ENCODE measurements around the gene HNRNPA0.

The HNRNPA0 gene

GRCh38 chr5:137700282-137700680 is 53.9 kb downstream of the HNRNPA0 start:
- no peak for TF ChIP-seq EZH2phosphoT487 (conservative IDR thresholded peaks at IDR 0.05; ENCODE audit: low read length)
- no peaks in the 10 kb centered on the region for H3K36me3 ChIP-seq (ENCODE audit: low read length)
- H3K27ac ChIP-seq (ENCODE audit: low read depth, low read length): no peak overlapping the region
- H3K79me2 ChIP-seq (ENCODE audit: insufficient read depth, low read length): no peaks in the 10 kb centered on the region
- H4K20me1 ChIP-seq (ENCODE audit: low read depth, low read length): no peaks in the 10 kb centered on the region
- H3K9me2 ChIP-seq (replicated peaks; ENCODE audit: insufficient read depth, low read length): no peaks in the 10 kb centered on the region
- H3K4me3 ChIP-seq (ENCODE audit: insufficient read depth, low read length, poor library complexity, severe bottlenecking): no peak overlapping the region
- no peaks in the 10 kb centered on the region for H3K27me3 ChIP-seq (ENCODE audit: low read length)
- no peak overlapping the region for H3K4me2 ChIP-seq (ENCODE audit: low read depth, low read length, poor library complexity, severe bottlenecking)
- H3F3A ChIP-seq (ENCODE audit: insufficient read depth): no peaks in the 10 kb centered on the region
- no peak overlapping the region for H3K9ac ChIP-seq (ENCODE audit: low read length)
- no peaks in the 10 kb centered on the region for H3K9me3 ChIP-seq (ENCODE audit: insufficient read depth, low read length)
- no peak overlapping the region for H2AFZ ChIP-seq (ENCODE audit: low read depth, low read length, severe bottlenecking)

GRCh38 chr5:137699336-137700281 is 54.6 kb downstream of the HNRNPA0 start:
- H3K9me2 ChIP-seq (replicated peaks; ENCODE audit: insufficient read depth, low read length): no peaks in the 10 kb centered on the region
- TF ChIP-seq EZH2phosphoT487 (conservative IDR thresholded peaks at IDR 0.05; ENCODE audit: low read length): no peak
- no peak for TF ChIP-seq CTCF (IDR thresholded peaks at IDR 0.05; ENCODE audit: insufficient read depth, low read length, poor library complexity, severe bottlenecking)
- H3K27me3 ChIP-seq (ENCODE audit: low read length): no peaks in the 10 kb centered on the region
- H3K36me3 ChIP-seq (ENCODE audit: low read length): no peaks in the 10 kb centered on the region
- no peak overlapping the region for H2AFZ ChIP-seq (ENCODE audit: low read depth, low read length, severe bottlenecking)
- no peaks in the 10 kb centered on the region for H3K9me3 ChIP-seq (ENCODE audit: insufficient read depth, low read length)
- H3K27ac ChIP-seq (ENCODE audit: low read depth, low read length): no peak overlapping the region
- no peaks in the 10 kb centered on the region for H4K20me1 ChIP-seq (ENCODE audit: low read depth, low read length)
- H3K9ac ChIP-seq (ENCODE audit: low read length): no peak overlapping the region
- no peaks in the 10 kb centered on the region for H3K79me2 ChIP-seq (ENCODE audit: insufficient read depth, low read length)
- no peaks in the 10 kb centered on the region for H3F3A ChIP-seq (ENCODE audit: insufficient read depth)
- no peak overlapping the region for H3K4me3 ChIP-seq (ENCODE audit: insufficient read depth, low read length, poor library complexity, severe bottlenecking)
- no peak overlapping the region for H3K4me2 ChIP-seq (ENCODE audit: low read depth, low read length, poor library complexity, severe bottlenecking)

GRCh38 chr5:137696481-137696880 is 57.7 kb downstream of the HNRNPA0 start:
- H3K36me3 ChIP-seq (ENCODE audit: low read length): no peaks in the 10 kb centered on the region
- TF ChIP-seq CTCF (IDR thresholded peaks at IDR 0.05; ENCODE audit: insufficient read depth, low read length, poor library complexity, severe bottlenecking): no peak
- TF ChIP-seq EZH2phosphoT487 (conservative IDR thresholded peaks at IDR 0.05; ENCODE audit: low read length): no peak
- no peaks in the 10 kb centered on the region for H3K27me3 ChIP-seq (ENCODE audit: low read length)
- no peaks in the 10 kb centered on the region for H4K20me1 ChIP-seq (ENCODE audit: low read depth, low read length)
- no peak overlapping the region for H3K4me2 ChIP-seq (ENCODE audit: low read depth, low read length, poor library complexity, severe bottlenecking)
- H3K9me2 ChIP-seq (replicated peaks; ENCODE audit: insufficient read depth, low read length): no peaks in the 10 kb centered on the region
- H3F3A ChIP-seq (ENCODE audit: insufficient read depth): no peaks in the 10 kb centered on the region
- H2AFZ ChIP-seq (ENCODE audit: low read depth, low read length, severe bottlenecking): no peak overlapping the region
- H3K9ac ChIP-seq (ENCODE audit: low read length): no peak overlapping the region
- no peaks in the 10 kb centered on the region for H3K79me2 ChIP-seq (ENCODE audit: insufficient read depth, low read length)
- H3K9me3 ChIP-seq (ENCODE audit: insufficient read depth, low read length): no peaks in the 10 kb centered on the region
- no peak overlapping the region for H3K27ac ChIP-seq (ENCODE audit: low read depth, low read length)
- H3K4me3 ChIP-seq (ENCODE audit: insufficient read depth, low read length, poor library complexity, severe bottlenecking): no peak overlapping the region
